ENCODE data around the gene SPTLC1.
A peak's percentile ranks its signal among the peaks of the same experiment; 100 is the strongest.

SPTLC1 gene

GRCh38 chr9:92035687-92036410 lies 79.4 kb downstream of the SPTLC1 start:
- TF ChIP-seq CTCF (IDR thresholded peaks at IDR 0.05; ENCODE audit: low read depth, low read length, missing control alignments), result no peak
- in situ Hi-C loops (cut with HindIII; ENCODE audit: low sequenced_read_pairs), result no loop called here
- DNase-seq (ENCODE audit: low read depth), result peak; percentile 13
- H3K4me3 ChIP-seq (ENCODE audit: low read depth, low read length), result no peak overlapping the region

- no peak for TF ChIP-seq CTCF (IDR thresholded peaks at IDR 0.05; ENCODE audit: low read depth, low read length, missing control alignments)
- in situ Hi-C loops (cut with HindIII; ENCODE audit: low sequenced_read_pairs), result no loop called here
- H3K4me3 ChIP-seq (ENCODE audit: low read depth, low read length), result no peak overlapping the region
- DNase-seq (ENCODE audit: low read depth), result no peak
These were observed 80.1 kb downstream of the SPTLC1 start for GRCh38 chr9:92035146-92035545.

GRCh38 chr9:92033991-92034390 lies 81.2 kb downstream of the SPTLC1 start:
- no peak overlapping the region for H3K4me3 ChIP-seq (ENCODE audit: low read depth, low read length)
- DNase-seq (ENCODE audit: low read depth), result no peak
- no peak for TF ChIP-seq CTCF (IDR thresholded peaks at IDR 0.05; ENCODE audit: low read depth, low read length, missing control alignments)
- in situ Hi-C loops (cut with HindIII; ENCODE audit: low sequenced_read_pairs), result no loop called here

GRCh38 chr9:92033307-92033706 lies 81.9 kb downstream of the SPTLC1 start:
- DNase-seq (ENCODE audit: low read depth), result no peak
- in situ Hi-C loops (cut with HindIII; ENCODE audit: low sequenced_read_pairs), result no loop called here

GRCh38 chr9:92032891-92033290 lies 82.3 kb downstream of the SPTLC1 start:
- no peak for DNase-seq (ENCODE audit: low read depth)
- TF ChIP-seq CTCF (IDR thresholded peaks at IDR 0.05; ENCODE audit: low read depth, low read length, missing control alignments), result no peak
- H3K4me3 ChIP-seq (ENCODE audit: low read depth, low read length), result no peak overlapping the region
- in situ Hi-C loops (cut with HindIII; ENCODE audit: low sequenced_read_pairs), result no loop called here

More at GRCh38 chr9:92033307-92033706, 81.9 kb downstream of the SPTLC1 start:
- no peak for TF ChIP-seq CTCF (IDR thresholded peaks at IDR 0.05; ENCODE audit: low read depth, low read length, missing control alignments)
- no peak overlapping the region for H3K4me3 ChIP-seq (ENCODE audit: low read depth, low read length)

GRCh38 chr9:92030367-92030766 lies 84.8 kb downstream of the SPTLC1 start:
- no peak overlapping the region for H3K4me3 ChIP-seq (ENCODE audit: low read depth, low read length)
- DNase-seq (ENCODE audit: low read depth), result no peak
- in situ Hi-C loops (cut with HindIII; ENCODE audit: low sequenced_read_pairs), result no loop called here
- no peak for TF ChIP-seq CTCF (IDR thresholded peaks at IDR 0.05; ENCODE audit: low read depth, low read length, missing control alignments)

All from astrocyte of the cerebellum (primary cell).